ENCODE measurements around the gene BCL3. TPM values are rescaled to one million over a fixed set of nuclear protein-coding genes. Genes with fewer than 3 reads are reported as not detected.
A peak's percentile ranks its signal among the peaks of the same experiment; 100 is the strongest.
"Not testable (repeated sequence)": the region's sequence is repeated elsewhere in the genome, so short reads cannot be mapped to it uniquely, and the experiment has no call there.

The BCL3 gene
- total RNA-seq, 2 donors from 2014 or later, result 37.6 to 40.4 TPM

DNA sequence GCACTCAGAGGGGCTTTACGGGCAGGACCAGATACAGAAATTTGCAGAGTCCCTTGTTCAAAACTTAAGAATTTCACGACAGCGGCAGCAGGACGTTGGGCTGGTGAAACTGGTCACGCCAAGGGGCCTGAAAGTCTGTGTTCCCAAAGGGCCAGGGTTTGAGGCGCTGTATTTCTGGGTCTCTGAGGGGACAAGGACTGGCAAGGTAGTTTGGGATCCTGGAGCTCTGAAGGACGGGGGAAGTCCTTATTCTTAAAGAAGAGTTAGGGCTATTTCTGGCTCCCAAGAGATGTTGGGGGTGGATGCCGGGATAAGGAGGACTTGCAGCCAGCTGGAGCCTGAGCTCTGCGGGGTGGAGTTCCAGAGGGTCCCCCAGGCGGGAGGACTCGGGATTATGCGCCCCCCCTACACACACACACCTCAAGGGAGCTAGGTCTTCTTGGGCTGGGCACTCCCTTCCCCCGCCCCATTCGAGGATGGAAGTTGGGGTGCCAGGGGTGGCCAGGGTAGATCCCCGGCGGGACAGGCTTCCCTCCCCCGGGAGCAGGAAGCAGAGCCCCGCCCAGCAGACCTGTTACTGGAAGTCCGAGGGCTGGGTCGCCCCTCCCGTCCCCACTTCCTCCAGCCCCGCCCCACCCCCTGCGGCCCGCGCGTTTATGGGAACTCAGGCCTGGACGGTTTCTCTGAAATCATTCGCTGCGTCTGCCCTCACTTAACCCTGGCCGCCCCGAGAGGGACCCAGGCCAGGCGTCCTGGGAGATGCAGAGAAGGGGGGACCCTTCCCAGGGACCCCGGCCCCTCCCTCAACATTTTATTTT lies 5.6 kb downstream of the BCL3 start:
- peak; percentile 99 for DNase-seq (ENCODE audit: low spot score)
- intact Hi-C loops (cut with DNase I), result no loop called here

DNA sequence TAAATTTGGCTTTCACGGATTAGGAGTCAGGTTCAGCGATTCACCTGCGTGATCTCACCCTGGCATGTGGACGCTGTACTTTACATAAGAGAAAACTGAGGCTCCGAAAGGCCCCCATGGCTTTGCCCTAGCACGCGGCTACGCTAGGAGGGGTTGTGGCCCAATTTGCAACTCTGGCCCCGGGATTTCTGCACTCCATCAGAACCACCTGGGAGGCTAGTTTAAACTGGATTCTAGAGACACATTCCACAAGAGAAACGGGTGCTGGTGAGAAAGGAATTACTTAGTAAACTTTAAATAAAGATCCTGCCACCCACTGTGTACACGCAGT lies 6.2 kb downstream of the BCL3 start:
- intact Hi-C loops (cut with DNase I), result no loop called here
- no peak for DNase-seq (ENCODE audit: low spot score)

DNA sequence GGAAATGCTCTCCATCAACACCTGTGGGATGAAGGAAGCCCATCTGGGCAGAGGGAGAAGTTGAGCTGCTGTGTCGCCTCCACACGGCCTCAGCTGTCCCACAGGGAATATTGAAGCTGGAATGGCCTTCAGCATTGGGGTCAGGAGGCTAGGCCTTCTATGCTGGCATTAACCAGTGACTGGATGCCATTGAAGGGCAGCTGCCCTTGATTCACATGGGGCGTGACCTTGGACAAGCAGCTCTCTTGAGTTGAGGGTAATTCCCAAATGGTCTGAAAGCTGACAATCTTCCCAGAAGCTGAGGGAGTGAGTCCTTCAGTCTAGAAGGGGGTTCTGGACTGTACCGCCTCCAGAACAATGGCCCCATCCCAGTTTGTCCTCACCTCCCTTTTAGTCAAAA lies 6.7 kb downstream of the BCL3 start:
- intact Hi-C loops (cut with DNase I), result no loop called here
- DNase-seq (ENCODE audit: low spot score), result no peak

DNA sequence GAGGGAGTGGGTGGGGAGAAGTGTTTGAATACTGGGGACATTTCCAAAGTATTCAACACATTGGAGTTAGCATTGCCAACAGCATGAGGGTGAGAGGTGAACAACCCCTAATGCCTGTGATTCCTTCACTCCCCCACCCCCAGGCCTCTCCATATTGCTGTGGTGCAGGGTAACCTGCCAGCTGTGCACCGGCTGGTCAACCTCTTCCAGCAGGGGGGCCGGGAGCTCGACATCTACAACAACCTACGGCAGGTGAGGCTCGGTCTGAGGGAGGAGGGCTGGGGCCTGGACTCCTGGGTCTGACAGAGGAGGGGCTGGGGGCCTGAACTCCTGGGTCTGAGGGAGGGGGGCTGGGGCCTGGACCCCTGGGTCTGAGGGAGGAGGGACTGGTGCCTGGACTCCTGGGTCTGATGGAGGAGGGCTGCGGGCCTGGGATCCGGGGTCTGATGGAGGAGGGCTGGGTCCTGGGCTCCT lies 7.6 kb downstream of the BCL3 start:
- intact Hi-C loops (cut with DNase I), result no loop called here
- DNase-seq (ENCODE audit: low spot score), result no peak

DNA sequence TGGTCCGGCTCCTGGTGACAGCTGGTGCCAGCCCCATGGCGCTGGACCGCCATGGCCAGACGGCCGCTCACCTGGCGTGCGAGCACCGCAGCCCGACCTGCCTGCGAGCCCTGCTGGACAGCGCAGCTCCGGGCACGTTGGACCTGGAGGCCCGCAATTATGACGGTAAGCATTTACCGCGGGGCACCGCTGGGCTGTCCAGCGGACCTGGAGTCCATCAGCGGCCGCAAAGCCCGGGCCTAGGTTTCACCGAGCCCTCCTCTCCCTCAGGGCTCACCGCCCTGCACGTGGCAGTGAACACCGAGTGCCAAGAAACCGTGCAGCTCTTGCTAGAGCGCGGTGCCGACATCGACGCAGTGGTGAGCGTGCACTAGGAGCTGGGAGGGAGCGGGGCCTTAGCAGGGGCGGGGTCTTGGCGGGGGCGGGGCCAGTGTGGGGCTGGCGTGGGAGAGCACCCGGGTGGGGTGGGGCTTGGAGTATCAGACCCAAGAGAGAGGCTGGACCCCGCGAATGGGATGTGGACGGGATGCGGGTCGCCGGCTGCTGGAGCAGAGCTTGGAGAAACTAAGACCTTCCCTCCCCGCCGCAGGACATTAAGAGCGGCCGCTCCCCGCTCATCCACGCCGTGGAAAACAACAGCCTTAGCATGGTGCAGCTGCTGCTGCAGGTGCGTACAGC lies 8.7 kb downstream of the BCL3 start:
- DNase-seq (ENCODE audit: low spot score), result peak; percentile 95
- intact Hi-C loops (cut with DNase I), result no loop called here

DNA sequence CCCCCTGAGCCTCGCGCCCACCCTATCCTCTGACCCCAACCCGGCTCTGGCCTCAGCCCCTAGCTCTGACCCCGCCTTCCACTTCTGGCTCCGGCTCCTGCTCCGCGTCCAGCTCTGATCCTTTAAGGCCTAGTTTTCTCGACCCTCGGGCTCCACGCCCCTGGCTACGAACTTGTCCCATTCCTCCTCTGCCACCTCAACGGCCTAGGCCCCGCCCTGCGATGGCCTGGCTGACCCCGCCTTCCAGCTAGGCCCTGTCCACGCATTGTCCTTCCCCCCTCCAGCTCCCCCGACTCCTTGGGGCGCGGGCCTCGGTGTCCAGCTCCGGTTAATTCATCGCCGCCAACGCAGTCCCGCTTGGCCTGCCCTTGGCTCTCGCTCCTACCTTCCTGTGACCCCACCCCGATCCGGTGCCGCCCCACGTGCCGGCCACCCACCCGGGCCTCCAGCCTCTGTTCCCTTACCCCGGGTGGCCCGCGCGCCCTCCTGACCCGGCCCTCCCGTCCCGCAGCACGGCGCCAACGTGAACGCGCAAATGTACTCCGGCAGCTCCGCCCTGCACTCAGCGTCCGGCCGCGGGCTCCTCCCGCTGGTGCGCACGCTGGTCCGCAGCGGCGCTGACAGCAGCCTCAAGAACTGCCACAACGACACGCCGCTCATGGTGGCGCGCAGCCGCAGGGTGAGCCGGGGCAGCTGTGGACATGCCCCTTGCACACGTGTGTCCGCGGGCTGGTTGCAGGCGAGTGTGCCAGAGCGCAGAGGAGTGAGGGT lies 9.4 kb downstream of the BCL3 start:
- peak; percentile 93 for DNase-seq (ENCODE audit: low spot score)
- intact Hi-C loops (cut with DNase I), result no loop called here

DNA sequence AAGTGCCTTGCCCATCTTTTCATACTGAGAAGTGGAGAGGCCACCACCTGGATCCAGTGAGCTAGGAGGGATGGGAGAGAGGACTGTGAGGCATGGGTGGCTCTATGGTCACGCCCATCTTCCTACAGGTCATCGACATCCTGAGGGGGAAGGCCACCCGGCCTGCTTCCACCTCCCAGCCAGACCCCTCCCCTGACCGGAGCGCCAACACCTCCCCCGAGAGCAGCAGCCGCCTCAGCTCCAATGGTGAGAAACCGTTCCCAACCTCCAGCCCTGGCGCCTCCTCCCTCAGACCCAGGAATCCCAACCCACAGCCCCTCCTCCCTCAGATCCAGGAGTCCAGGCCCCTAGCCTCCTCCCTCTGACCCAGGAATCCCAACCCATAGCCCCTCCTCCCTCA lies 10.1 kb downstream of the BCL3 start:
- intact Hi-C loops (cut with DNase I), result no loop called here
- no peak for DNase-seq (ENCODE audit: low spot score)

DNA sequence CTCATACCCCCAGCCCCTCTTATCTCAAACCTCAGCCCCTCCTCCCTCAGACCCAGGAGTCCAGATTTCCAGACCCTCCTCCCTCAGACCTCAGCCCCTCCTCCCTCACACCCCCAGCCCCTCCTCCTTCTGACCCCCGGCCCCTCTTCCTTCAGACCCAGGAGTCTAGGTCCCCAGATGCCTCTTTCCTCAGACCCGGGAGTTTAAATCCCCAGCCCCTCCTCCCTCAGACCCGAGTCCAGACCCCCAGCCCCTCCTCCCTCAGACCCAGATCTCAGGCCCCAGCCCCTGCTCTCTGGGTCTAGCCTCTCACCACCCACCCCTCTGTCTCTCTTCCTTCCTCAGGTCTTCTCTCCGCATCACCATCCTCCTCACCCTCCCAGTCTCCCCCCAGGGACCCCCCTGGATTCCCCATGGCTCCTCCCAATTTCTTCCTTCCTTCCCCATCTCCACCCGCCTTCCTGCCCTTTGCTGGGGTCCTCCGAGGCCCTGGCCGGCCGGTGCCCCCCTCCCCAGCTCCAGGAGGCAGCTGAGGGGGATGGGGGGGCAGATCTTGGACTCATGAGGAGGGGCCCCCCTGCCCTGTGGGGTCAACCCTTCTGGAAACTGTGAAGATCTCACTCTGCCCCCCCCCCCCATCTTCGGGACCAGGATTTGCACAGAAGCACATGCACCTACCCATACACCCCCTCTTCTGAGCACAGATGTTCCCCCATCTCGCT lies 10.7 kb downstream of the BCL3 start:
- DNase-seq (ENCODE audit: low spot score), result no peak
- intact Hi-C loops (cut with DNase I), result no loop called here

DNA sequence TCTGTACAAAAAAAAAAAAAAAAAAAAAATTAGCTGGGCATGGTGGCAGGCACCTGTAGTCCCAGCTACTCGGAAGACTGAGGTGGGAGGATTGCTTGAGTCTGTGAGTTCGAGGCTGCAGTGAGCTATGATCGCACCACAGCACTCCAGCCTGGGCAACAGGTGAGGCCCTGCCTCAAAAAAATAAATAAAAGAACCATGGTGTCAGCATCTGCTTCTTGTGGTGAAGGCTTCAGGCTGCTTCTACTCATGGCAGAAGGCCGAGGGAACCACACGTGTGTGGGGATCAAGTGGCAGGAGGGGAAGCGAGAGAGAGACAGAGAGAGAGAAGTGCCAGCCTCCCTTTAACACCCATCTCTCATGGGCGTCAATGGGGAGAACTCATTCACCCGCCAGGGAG lies 13.5 kb downstream of the BCL3 start:
- no peak for DNase-seq (ENCODE audit: low spot score)
- intact Hi-C loops (cut with DNase I), result no loop called here

DNA sequence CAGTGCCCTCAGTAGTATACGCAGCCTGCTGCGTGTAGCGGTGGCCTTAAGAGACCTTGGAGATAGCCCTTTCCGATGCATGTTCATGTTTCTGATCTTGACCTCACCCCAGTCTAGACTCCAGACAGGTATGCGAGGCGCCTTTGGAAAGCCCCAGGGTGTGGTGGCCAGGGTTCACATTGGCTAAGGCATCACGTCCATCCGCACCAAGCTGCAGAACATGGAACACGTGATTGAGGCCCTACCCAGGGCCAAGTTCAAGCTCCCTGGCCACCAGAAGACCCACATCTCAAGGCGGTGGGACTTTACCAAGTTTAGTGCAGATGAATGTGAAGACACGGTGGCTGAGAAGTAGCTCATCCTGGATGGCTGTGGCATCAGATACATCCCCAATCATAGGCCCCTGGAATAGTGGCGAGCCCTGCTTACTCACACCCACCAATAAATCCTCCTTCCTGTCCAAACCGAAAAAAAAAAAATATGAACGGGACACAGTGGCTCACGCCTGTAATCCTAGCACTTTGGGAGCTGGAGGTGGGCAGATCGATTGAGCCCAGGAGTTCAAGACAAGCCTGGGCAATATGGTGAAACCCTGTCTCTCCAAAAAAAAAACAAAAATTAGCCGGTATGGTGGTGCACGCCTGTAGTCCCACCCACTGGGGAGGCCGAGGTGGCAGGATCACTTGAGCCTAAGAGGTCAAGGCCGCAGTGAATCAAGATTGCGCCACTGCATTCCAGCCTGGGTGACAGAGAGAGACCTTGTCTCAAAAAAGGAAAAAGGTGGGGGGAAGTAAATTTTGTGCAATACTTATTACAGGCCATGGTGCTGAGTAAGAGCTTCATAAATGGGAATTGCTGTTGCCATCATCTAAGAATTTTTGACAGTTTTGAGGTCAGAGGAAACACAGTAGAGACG lies 16.8 kb downstream of the BCL3 start:
- no peak for DNase-seq (ENCODE audit: low spot score)
- intact Hi-C loops (cut with DNase I), result no loop called here

DNA sequence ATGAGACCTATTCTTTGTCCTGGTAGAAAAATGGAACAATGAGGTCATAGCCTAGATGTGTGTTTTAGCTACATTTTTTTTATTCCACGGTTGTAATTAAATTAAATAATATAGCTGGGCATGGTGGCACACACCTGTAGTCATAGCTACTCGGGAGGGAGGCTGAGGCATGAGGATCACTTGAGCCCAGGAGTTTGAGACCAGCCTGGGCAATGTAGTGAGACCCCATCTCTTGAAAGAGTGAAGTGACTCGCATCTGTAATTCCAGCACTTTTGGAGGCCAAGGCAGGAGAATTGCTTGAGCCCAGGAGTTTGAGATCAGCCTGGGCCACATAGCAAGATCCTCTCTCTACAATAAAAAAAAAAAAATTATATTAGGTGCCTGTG lies 17.4 kb downstream of the BCL3 start:
- no peak for DNase-seq (ENCODE audit: low spot score)

DNA sequence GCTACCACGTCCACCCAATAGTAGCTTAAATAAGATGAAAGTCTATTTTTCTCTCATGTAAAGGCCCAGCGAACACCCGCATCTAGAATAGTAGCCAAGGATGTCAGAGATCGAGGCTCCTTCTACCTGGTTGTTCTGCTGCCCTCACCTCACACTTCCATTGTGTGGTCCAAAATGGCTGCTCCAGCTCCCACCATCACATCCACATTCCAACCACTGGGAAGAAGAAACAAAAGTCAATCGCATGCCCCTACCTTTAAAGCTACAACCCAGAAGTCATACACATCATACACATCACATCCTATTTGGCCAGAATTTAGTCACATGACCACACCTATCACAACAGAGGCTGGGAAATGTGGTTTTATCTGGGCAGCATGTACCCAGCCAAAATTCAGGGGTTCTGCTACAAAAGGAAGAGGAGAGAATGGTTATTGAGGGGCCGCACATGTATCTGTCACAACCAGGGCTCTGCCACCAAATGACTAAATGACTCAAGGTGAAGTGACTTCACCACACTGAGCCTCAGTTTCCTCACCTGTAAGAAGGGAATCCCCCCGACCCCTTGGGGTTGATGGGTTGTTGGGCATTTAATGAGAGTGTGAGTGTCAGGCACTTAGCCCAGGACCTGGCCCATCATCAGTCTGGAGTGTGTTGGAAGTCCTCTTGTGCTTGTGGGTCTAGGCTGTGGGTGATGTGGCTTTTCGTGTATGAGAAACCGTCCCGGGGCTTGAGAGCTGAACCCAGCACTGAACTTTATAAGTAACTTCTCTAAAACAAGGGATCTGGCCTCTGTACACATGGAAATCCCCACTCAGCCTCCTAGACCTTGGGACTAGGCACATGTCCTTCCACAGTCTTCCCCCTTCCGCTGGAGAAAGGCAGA lies 19.0 kb downstream of the BCL3 start:
- DNase-seq (ENCODE audit: low spot score), result no peak
- intact Hi-C loops (cut with DNase I), result no loop called here

More for the DNA sequence above, 17.4 kb downstream of the BCL3 start:
- intact Hi-C loops (cut with DNase I), result no loop called here

DNA sequence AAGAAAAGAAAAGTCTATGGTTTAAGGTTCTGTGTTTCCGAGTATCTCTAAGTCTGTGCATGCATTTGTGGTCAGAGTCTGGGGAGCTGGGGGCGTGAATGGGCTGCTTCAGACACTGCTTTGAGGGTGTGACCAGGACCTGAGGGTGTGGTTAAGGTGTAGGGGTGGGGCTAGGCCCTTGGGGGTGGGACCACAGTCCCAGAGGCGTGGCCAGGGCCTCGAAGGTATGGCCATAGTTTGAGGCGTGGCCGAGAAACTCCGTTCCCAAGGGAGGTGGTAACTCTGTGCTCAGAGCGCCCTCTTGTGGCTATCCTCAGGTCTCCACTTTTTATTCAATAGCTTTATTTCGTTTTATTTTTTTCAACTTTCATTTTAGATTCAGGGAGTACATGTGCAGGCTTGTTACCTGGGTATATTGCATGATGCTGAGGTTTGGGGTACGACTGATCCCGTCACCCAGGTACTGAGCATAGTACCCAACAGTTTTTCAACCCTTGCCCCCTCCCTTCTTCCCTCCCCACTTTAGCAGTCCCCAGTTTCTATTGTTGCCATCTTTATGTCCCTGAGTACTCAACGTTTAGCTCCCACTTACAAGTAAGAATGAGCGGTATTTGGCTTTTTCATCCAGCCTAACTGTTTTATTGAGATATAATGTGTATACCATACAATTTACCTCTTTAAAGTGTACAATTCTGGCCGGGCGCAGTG lies 22.2 kb downstream of the BCL3 start:
- intact Hi-C loops (cut with DNase I), result loop anchor here (1.0 to 5.0 kb wide), 2 partner anchors 43 to 46 kb away; no protein-coding TSS in a partner anchor
- DNase-seq (ENCODE audit: low spot score), result peak; percentile 97

DNA sequence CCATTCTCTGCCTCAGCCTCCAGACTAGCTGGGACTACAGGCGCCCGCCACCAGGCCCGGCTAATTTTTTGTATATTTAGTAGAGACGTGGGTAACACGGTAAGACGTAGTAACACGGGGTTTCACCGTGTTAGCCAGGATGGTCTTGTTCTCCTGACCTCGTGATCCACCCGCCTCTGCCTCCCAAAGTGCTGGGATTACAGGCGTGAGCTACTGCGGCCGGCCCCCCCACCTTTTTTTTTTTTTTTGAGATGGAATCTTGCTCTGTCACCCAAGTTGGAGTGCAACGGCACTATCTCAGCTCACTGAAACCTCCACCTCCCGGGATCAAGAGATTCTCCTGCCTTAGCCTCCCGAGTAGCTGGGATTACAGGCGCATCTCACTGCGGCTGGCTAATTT lies 23.6 kb downstream of the BCL3 start:
- DNase-seq (ENCODE audit: low spot score), result not testable (repeated sequence)
- intact Hi-C loops (cut with DNase I), result loop anchor here in 1 of 2 donors (5.0 kb wide), 1 partner anchor 45 kb away; no protein-coding TSS in a partner anchor

DNA sequence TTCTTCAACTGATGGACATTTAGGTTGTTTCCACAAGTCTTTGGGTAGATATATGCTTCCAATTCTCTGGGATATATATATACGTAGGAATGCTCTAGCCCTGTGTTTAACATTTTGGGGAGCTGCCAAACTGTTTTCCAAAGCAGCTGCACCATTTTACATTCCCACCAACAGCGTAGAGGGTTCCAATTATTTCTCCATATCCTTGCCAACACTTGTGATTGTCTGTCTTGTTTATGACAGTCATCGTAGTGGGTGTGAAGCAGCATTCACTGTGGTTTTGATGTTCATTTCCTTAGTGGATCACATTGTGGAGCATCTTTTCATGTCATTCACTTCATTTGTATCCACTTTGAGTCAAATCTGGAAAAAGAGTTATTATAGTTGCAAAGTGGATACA lies 24.5 kb downstream of the BCL3 start:
- DNase-seq (ENCODE audit: low spot score), result no peak
- intact Hi-C loops (cut with DNase I), result loop anchor here in 1 of 2 donors (5.0 kb wide), 1 partner anchor 46 kb away; no protein-coding TSS in a partner anchor

DNA sequence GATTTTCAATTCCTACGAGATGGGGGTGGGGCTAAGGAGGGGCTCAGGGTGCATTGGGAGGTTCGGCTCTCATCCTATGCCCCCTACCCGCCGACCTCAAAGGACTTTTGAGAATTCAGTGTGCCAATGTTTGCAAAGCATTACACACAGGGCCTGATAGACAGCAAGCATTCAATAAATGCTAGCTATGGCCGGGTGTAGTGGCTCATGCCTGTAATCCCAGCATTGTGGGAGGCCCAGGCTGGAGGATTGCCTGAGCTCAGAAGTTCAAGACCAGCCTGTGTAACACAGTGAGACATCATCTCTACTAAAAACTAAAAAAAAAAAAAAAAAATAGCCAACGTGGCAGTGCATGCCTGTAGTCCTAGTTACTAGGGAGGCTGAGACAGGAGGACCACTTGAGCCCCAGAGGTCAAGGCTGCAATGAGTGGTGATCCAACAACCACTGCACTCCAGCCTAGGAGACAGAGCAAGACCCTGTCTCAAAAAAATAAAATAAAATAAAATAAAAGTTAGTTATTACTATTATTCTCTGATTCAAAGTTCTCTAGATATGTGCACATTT lies 27.2 kb downstream of the BCL3 start:
- DNase-seq (ENCODE audit: low spot score), result no peak
- intact Hi-C loops (cut with DNase I), result no loop called here
